Effector CD4-positive, alpha-beta T cell (primary cell): Measurements from ENCODE around the gene AGPS.
"Not testable (repeated sequence)": the region's sequence is repeated elsewhere in the genome, so short reads cannot be mapped to it uniquely, and the experiment has no call there.

Experiments used
- DNase-seq: peaks from one replicate; pipeline ENCODE4 v3.0.0-alpha.2; 2020

Gene AGPS

GRCh38 chr2:177424620-177425019 lies 32.0 kb downstream of the AGPS start:
- DNase-seq = not testable (repeated sequence)

GRCh38 chr2:177427316-177427715 lies 34.7 kb downstream of the AGPS start:
- DNase-seq = no peak

GRCh38 chr2:177427936-177428335 lies 35.4 kb downstream of the AGPS start:
- not testable (repeated sequence) for DNase-seq

- DNase-seq = no peak
These were observed 37.2 kb downstream of the AGPS start for GRCh38 chr2:177429688-177430325.

GRCh38 chr2:177430411-177430810 lies 37.8 kb downstream of the AGPS start:
- no peak for DNase-seq

- not testable (repeated sequence) for DNase-seq
These were observed 38.6 kb downstream of the AGPS start for GRCh38 chr2:177431111-177431725.

- no peak for DNase-seq
These were observed 40.1 kb downstream of the AGPS start for GRCh38 chr2:177432703-177433102.

GRCh38 chr2:177433402-177433801 lies 40.8 kb downstream of the AGPS start:
- no peak for DNase-seq

- no peak for DNase-seq
These were observed 41.9 kb downstream of the AGPS start for GRCh38 chr2:177434475-177434874.

GRCh38 chr2:177445200-177445599 lies 52.6 kb downstream of the AGPS start:
- no peak for DNase-seq

- no peak for DNase-seq
These were observed 55.5 kb downstream of the AGPS start for GRCh38 chr2:177448031-177448430.

- no peak for DNase-seq
These were observed 56.6 kb downstream of the AGPS start for GRCh38 chr2:177449159-177449558.

GRCh38 chr2:177455187-177455586 lies 62.6 kb downstream of the AGPS start:
- no peak for DNase-seq

GRCh38 chr2:177459756-177460155 lies 67.2 kb downstream of the AGPS start:
- not testable (repeated sequence) for DNase-seq

- no peak for DNase-seq
These were observed 68.5 kb downstream of the AGPS start for GRCh38 chr2:177460973-177461585.

- DNase-seq = no peak
These were observed 72.0 kb downstream of the AGPS start for GRCh38 chr2:177464549-177464948.

GRCh38 chr2:177465400-177466138 lies 73.0 kb downstream of the AGPS start:
- no peak for DNase-seq

GRCh38 chr2:177466337-177467195 lies 74.0 kb downstream of the AGPS start:
- DNase-seq = no peak

GRCh38 chr2:177467646-177468045 lies 75.1 kb downstream of the AGPS start:
- DNase-seq = no peak

GRCh38 chr2:177471990-177472389 lies 79.4 kb downstream of the AGPS start:
- DNase-seq = no peak

GRCh38 chr2:177474301-177474700 lies 81.7 kb downstream of the AGPS start:
- DNase-seq = no peak

GRCh38 chr2:177474998-177475397 lies 82.4 kb downstream of the AGPS start:
- no peak for DNase-seq

GRCh38 chr2:177476897-177477296 lies 84.3 kb downstream of the AGPS start:
- no peak for DNase-seq
